Psoas muscle (tissue), 8 donors: ENCODE data around the gene CCDC85A. TPM values are rescaled to one million over a fixed set of nuclear protein-coding genes. Genes with fewer than 3 reads are reported as not detected.

ENCODE experiments used
- ATAC-seq, 4 donors: fragments of 200-7000 bp; cut with Tn5 transposase; one replicate each; pipeline ENCODE4 v1.9.1; 2020; ENCODE audit warnings: moderate library complexity in 3 of 4, mild to moderate bottlenecking in 2 of 4
- DNase-seq, 2 donors: peaks; one replicate each; pipeline ENCODE4 v3.0.0-alpha.2; 2020
- H3K27ac ChIP-seq: fragments of 200-600 bp; one replicate; pipeline ENCODE4 v1.8.0; 2022
- H3K27me3 ChIP-seq, 3 donors: fragments of 200-600 bp in 1 of 3; one replicate each; pipeline versions ENCODE4 v1.6.1 to v1.8.0; 2013 to 2022; ENCODE audit warnings: low read length in 2 of 3, mild to moderate bottlenecking in 2 of 3, moderate library complexity in 1 of 3; ENCODE audit not compliant: insufficient read depth in 3 of 3
- H3K36me3 ChIP-seq, 2 donors: fragments of 200-600 bp in 1 of 2; one replicate each; pipeline versions ENCODE4 v1.6.1 to v1.8.0; 2013 to 2022; ENCODE audit warnings: low read depth in 1 of 2, mild to moderate bottlenecking in 1 of 2, moderate library complexity in 1 of 2; ENCODE audit not compliant: insufficient read depth in 1 of 2
- H3K4me1 ChIP-seq: fragments of 200-600 bp; one replicate; pipeline ENCODE4 v1.8.0; 2022
- H3K4me3 ChIP-seq: fragments of 200-600 bp; one replicate; pipeline ENCODE4 v1.8.0; 2022; ENCODE audit warnings: mild to moderate bottlenecking
- H3K9me3 ChIP-seq: fragments of 200-600 bp; one replicate; pipeline ENCODE4 v1.8.0; 2022
- CTCF ChIP-seq: fragments of 200-600 bp; IDR thresholded peaks from one replicate; pipeline ENCODE4 v1.8.0; 2022; ENCODE audit warnings: antibody characterized with exemption
- WGBS, 3 donors: extraction: QIAGEN DNeasy Blood & Tissue Kit; methylation state at CpG; one replicate each; pipeline versions ENCODE4 v1.1.6 to v1.1.7; 2013; 5-methylcytosine and 5-hydroxymethylcytosine counted together
- intact Hi-C, 2 donors: fragments of 100-400 bp; cut with DNase I; formaldehyde crosslinking; loops; one replicate each; pipeline versions ENCODE4 v1.11.0 to v1.14.2; 2022
- polyA plus RNA-seq, 3 donors: library from polyadenylated mRNA; stranded (reverse); fragments of 200-250 nt; gene quantifications; one replicate each; pipeline ENCODE4 v1.2.3, GENCODE V29; 2013
- total RNA-seq, 4 donors: library from RNA; stranded (reverse); fragmentation: NEBNext Ultra II Directional in 2 of 4; extraction: Animal tissue kit (Norgen Biotek cat#: 25700) in 2 of 4; gene quantifications; one replicate each; pipeline versions ENCODE4 v1.2.1 to v1.2.4, GENCODE V29; 2021 to 2023
- donor health status: healthy with polysubstance abuse.
- donor health status: DM: no; HTN: no; CAD: no; lungs with moderate emphysema.
- donor health status: Bipolar disorder and iron deficiency.
- donor health status: healthy.
- donor health status: DM: yes; HTN: yes; CAD: no.
- donor health status: DM: no; HTN: no; CAD: no.
- donor health status: DM: no; HTN: no; CAD: no.
- donor health status: DM: yes; HTN: yes; CAD: no.

CCDC85A gene
- total and polyA plus RNA-seq, 7 donors, result 1.8 to 5.6 (median 1.9) TPM

GRCh38 chr2:56239030-56239429 is 55.2 kb downstream of the CCDC85A start:
- Histone ChIP-seq H3K27me3 (no peaks in the 10 kb centered on the region), H3K4me3 (no peak overlapping the region), H3K36me3 (no peaks in the 10 kb centered on the region), H3K9me3 (peaks cover 8% of the 10 kb centered on the region), H3K4me1 (no peaks in the 10 kb centered on the region), H3K27ac (no peak overlapping the region)
- WGBS, 3 donors, result 69 to 74% (median 73%) methylated on average over 2 of the region's 2 CpGs
- ATAC-seq, result no peak
- no peak for TF ChIP-seq CTCF
- no peak for DNase-seq
- intact Hi-C loops, result no loop called here

GRCh38 chr2:56239437-56239836 is 55.6 kb downstream of the CCDC85A start:
- no peak overlapping the region for H3K4me3 ChIP-seq
- DNase-seq, result no peak
- H3K9me3 ChIP-seq, result peaks cover 8% of the 10 kb centered on the region
- intact Hi-C loops, result no loop called here
- no peak overlapping the region for H3K27ac ChIP-seq
- no peaks in the 10 kb centered on the region for H3K4me1 ChIP-seq
- no peaks in the 10 kb centered on the region for H3K36me3 ChIP-seq
- no peaks in the 10 kb centered on the region for H3K27me3 ChIP-seq
- no peak for ATAC-seq
- WGBS, 3 donors, result 41 to 74% (median 51%) methylated on average over 1 of the region's 1 CpG
- TF ChIP-seq CTCF, result no peak

GRCh38 chr2:56240210-56240609 is 56.4 kb downstream of the CCDC85A start:
- intact Hi-C loops, result no loop called here
- DNase-seq (no peak), ATAC-seq (no peak)
- H3K27me3 ChIP-seq, result no peaks in the 10 kb centered on the region
- no peaks in the 10 kb centered on the region for H3K4me1 ChIP-seq
- H3K27ac ChIP-seq, result no peak overlapping the region
- peaks cover 8% of the 10 kb centered on the region for H3K9me3 ChIP-seq
- WGBS, 3 donors, result 91 to 94% (median 92%) methylated on average over 5 of the region's 5 CpGs
- TF ChIP-seq CTCF, result no peak
- no peak overlapping the region for H3K4me3 ChIP-seq
- H3K36me3 ChIP-seq, result no peaks in the 10 kb centered on the region

GRCh38 chr2:56244506-56244905 is 60.7 kb downstream of the CCDC85A start:
- DNase-seq (no peak), ATAC-seq (no peak)
- intact Hi-C loops, result no loop called here
- H3K27me3 ChIP-seq, result no peaks in the 10 kb centered on the region
- 0 to 80% (median 0%) methylated on average over 1 of the region's 1 CpG for WGBS, 3 donors
- no peak for TF ChIP-seq CTCF
- peaks cover 6% of the 10 kb centered on the region for H3K4me1 ChIP-seq
- peaks cover 8% of the 10 kb centered on the region for H3K9me3 ChIP-seq
- no peak overlapping the region for H3K27ac ChIP-seq
- H3K36me3 ChIP-seq, result no peaks in the 10 kb centered on the region
- no peak overlapping the region for H3K4me3 ChIP-seq

- H3K4me3 ChIP-seq, result no peak overlapping the region
- no peak for DNase-seq
- no peaks in the 10 kb centered on the region for H3K36me3 ChIP-seq
- 93 to 100% (median 93%) methylated on average over 1 of the region's 1 CpG for WGBS, 3 donors
- intact Hi-C loops, result no loop called here
- no peak overlapping the region for H3K27ac ChIP-seq
- TF ChIP-seq CTCF, result no peak
- H3K27me3 ChIP-seq, result no peaks in the 10 kb centered on the region
- no peak for ATAC-seq
- H3K4me1 ChIP-seq, result peaks cover 10% of the 10 kb centered on the region
- H3K9me3 ChIP-seq, result peaks cover 6% of the 10 kb centered on the region
Observed at GRCh38 chr2:56244911-56245530, 61.2 kb downstream of the CCDC85A start.
